Measurements from ENCODE around the gene FRZB.
"Not testable (repeated sequence)": the region's sequence is repeated elsewhere in the genome, so short reads cannot be mapped to it uniquely, and the experiment has no call there.

Gene FRZB

GRCh38 chr2:182887753-182888415, 21.4 kb upstream of the FRZB start:
- DNase-seq = no peak

DNA sequence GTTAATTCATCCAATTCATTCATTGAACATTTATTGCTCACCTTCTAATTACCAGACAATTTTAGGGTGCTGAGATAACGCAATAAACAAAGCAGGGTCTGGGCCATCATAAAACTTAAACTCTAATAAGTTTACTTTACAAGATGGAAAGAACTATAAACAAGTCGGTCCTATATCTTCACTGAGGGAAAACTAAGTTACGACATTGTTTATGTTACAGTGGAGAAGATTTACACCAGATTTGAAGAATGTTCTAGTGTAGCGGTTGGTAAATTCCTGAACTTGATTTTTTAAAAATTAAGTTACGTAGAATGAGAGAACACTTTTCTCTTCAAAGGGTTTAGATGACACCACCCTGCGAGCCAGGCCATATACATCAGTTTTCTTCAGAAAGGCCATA, 20.7 kb upstream of the FRZB start:
- DNase-seq = no peak

DNA sequence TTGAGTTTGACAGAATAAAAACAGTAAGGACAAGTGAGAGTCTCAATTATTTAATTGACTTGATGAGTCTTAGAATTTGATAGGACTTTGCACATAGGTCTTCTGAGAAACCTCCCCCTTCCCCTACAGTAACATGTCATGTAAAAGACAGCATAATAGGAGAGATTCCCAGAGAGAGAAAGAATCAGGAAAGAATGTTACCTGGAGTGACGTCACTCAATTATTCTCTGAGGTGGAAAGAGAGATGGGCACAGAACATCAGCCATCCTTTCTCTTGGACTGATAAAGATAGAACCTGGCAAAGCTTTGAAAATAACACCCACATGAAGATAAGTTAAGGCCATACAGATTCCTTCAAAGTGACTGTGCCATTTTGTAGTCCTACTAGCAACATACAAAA, 19.3 kb upstream of the FRZB start:
- no peak for DNase-seq

DNA sequence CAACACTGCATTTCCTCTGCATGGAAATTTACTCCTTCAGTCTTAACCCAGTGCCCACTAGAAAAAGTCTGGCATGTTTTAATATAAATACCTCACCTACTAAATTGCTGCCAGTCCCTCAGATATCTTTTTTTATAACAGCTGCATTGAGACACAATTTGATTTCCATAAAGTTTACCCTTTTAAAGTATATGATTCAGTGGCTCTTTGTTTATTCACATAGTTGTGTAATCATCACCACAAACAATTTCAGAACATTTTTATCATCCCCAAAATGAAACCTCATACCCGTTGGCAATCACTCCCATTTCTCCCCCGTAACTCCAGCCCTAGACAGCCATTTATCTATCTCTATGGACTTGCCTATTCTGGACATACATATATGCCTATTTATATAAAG, 17.0 kb upstream of the FRZB start:
- DNase-seq = no peak

- DNase-seq = not testable (repeated sequence)
These were observed 13.7 kb upstream of the FRZB start for GRCh38 chr2:182880100-182880499.

- DNase-seq = not testable (repeated sequence)
These were observed 10.2 kb upstream of the FRZB start for GRCh38 chr2:182876653-182877052.

DNA sequence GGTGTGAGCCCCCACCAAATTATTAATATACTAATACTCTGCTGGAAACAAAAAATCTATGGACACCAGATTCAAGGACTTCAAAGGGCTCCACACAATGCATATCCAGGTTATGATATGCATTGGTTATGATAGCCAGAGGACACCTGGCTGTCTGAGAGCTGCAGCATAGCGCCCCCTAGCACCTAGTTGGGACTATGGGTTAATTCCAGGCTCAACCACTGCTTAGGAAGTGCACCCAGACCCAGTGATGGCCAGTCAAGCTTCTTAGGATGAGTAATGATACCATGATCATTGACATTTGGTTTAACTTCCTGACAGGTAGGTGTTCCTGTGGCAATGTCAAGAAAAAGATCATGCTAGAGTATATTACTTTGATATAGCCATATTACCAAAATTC, 3.8 kb upstream of the FRZB start:
- no peak for DNase-seq

DNA sequence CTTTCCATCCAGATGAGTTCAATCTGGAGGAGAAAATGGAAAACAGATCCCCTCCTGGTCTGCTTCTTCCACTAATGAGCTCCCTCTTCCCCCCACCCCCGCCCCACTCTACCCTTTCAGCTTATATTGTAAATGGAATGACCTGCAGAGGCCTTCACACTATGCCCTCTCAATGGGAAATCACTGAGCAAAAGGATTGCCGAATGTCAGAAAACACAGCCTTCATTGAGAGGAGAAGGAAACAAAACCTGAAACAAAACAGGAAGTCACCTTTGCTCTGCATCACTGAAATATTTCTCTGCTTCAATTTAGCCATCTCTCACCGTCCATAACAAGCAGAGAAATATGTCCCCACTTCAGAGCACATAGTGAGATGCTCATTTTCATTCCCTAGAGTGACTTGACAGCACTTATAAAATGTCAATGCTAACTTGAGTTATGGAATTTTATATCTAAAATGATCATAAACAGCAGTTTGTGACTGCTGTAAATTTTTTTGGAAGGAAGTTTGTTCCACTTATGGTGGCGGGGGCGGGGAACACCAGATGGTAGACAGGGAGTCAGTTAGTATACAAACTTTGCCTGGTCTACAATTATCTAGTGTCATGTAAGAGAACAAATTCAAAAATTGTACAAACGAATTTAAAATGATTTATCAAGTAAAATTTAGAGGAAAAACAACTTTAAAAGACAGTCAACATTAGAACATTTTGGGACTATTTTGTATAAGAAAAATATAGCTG, 1.8 kb upstream of the FRZB start:
- DNase-seq = no peak

DNA sequence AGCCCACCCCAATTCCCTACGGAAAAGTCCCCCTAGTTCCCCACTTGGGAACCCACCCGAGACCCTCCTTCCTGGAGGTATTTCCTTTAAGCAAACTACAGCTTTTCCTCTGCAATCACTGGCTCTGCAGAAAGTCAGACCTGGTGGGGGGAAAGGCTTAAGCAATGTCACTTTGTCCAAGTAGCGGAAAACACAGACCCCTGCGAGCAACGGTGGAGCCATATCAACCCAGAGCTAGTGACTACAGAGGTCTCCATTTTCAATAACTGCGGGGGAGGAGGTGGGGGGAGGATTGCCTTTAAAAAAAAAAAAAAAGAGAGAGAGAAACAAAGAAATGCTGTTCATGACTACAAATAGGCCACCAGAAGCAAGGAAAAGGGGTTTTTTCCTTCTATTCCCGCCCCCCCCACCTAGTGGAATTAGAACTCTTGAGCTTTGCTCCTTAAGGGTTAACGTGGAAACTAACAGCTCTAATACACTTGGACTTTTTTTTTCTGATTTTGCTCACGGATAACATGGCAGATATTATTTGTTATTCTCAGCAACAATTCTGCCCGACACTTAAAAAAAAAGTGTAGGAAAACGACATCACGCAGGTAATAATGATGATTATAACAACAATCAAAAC, 1.1 kb upstream of the FRZB start:
- DNase-seq = no peak

GRCh38 chr2:182866095-182866460, 359 bp downstream of the FRZB start:
- DNase-seq = no peak

DNA sequence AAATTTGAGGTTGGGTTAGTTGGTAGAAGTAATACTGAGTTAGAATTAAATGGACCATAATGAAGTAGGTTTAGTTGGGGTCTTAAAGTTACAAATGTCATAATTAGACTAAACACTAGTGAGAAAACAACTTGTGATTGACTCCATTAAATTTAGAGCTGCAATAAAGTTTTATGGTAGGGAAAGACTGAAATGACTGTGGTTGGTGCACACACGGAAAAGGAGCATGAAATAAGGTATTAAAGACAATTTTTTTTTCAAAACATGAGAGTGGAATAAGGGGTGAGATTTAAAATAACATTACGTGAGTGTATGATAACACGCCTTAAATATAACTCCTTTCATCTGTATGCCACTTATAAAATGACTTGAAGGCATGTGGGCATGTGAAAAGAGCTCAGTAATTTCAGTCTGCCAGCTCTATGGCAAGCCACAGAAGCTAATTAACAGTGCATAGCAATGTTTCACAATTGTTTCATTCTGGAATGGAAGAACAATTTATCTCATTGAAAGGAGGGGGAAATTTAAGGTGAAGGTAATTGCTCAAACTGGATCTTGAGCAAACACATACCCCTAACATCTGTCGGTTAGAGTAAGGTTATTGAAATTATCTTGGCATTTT, 1.4 kb downstream of the FRZB start:
- no peak for DNase-seq

DNA sequence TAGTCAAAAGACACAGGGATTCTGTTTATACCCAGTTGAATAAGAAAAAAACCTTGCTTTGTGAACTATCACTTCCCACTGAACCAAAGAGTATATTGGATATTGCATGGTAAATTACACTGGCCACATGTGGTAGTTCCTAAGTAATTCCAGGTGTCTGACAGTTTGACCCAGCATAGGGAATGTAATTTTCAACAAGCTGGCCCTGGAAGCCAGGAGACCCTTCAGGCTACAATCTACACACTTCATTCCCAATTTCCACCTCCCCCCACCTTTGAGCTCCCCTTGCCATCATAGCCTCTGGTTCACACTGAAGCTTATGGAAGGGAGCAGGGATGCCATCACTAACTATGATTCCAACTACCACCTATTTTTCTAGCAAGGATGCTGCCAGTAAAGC, 2.8 kb downstream of the FRZB start:
- DNase-seq = no peak

DNA sequence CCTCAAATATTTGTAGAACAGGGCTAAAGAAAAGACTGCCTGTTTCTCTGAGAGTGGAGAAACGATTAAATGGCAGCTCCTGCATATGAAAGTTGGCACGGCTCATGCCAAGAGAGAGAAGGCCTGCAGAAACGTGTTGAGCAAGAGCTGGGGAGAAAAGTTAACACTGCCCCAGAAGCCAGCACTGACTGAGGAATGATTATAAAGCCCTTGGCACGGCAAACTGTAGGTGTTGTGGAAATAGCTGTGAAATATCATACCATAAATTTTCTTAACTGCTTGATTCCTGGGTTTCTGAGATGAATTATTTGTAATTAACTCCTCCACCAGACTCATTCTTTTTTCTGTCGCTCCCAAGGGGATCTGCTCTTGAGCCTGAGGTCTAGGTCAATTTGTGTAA, 4.3 kb downstream of the FRZB start:
- DNase-seq = no peak

- DNase-seq = no peak
These were observed 5.6 kb downstream of the FRZB start for GRCh38 chr2:182860858-182861257.

- no peak for DNase-seq
These were observed 7.8 kb downstream of the FRZB start for GRCh38 chr2:182858671-182859070.

DNA sequence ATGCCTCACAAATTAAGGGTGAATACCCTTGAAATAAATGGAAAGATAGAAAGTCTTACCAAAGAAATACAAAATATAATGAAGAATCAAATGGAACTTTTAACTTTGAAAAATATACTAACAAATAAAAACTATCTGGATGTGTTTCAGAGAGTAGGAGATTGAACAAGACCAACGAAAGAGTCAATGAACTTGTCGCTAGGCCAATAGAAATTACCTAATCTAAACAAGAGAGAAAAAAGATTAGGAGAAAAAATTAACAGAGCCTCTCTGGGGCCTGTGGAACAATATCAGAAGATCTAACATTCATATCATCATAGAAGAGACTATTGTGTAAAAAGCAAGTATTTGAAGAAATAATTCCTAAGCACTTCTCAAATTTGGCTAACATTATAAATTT, 11.1 kb downstream of the FRZB start:
- no peak for DNase-seq

- DNase-seq = no peak
These were observed 11.9 kb downstream of the FRZB start for GRCh38 chr2:182854375-182855105.

DNA sequence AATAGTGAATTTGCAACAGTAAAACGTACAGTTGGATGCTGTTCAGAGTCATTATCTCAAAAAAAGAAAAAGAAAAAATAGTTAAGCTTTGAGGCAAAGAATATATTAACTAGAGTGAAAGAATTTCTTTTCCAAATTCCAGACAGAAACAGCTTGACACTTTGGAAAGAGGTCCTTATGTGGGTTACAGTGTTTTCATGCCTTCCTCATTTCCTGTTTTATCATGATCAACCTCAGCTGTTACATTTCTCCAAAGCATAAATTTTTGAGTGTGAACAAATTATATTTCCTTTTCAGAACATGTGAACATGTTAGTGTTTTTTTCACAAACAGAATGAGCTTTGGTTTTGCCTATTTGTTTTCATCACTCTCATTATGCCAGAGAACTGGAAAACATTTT, 13.6 kb downstream of the FRZB start:
- no peak for DNase-seq

GRCh38 chr2:182852090-182852489, 14.3 kb downstream of the FRZB start:
- no peak for DNase-seq

GRCh38 chr2:182845794-182846417, 20.5 kb downstream of the FRZB start:
- DNase-seq = no peak

DNA sequence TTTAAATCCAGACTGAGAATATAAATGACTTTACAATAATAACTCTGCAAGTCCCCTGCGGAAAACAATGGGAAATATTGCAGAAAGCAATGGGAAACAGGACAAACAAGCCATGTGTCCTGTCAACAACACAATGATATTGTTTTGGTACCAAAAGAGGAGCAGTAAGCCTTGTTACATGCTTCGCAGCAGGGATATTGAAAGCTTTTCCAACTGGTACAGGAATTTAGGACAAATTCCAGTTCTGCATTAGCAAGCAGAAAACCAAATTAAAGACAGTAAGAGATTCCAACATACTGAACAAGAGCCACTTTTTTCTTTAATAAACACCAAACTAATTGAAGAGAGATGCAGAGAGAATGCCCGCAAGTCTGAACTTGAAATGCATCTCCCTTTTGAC, 30.0 kb downstream of the FRZB start:
- no peak for DNase-seq

- no peak for DNase-seq
These were observed 32.1 kb downstream of the FRZB start for GRCh38 chr2:182834293-182834692.
